Peyer's patch (tissue), 4 donors: ENCODE data around the gene CLMP.

Source experiments
- POLR2A ChIP-seq, 2 donors: fragments of 450-650 bp; IDR thresholded peaks; one replicate each; pipeline ENCODE4 v1.5.1; 2017; ENCODE audit warnings: antibody characterized with exemption in 2 of 2, mild to moderate bottlenecking in 2 of 2, moderate library complexity in 2 of 2
- TF ChIP-seq, protein P1 (sequence below), 6 experiments: fragments of 450-650 bp in 4 of 6; fragments of 200-600 bp in 2 of 6; sonication (generic) in 1 of 6; IDR thresholded peaks; one replicate each; pipeline ENCODE4 v1.5.1; 2017 to 2019; ENCODE audit warnings: antibody characterized with exemption in 6 of 6, mild to moderate bottlenecking in 3 of 6, moderate library complexity in 1 of 6

DNA sequence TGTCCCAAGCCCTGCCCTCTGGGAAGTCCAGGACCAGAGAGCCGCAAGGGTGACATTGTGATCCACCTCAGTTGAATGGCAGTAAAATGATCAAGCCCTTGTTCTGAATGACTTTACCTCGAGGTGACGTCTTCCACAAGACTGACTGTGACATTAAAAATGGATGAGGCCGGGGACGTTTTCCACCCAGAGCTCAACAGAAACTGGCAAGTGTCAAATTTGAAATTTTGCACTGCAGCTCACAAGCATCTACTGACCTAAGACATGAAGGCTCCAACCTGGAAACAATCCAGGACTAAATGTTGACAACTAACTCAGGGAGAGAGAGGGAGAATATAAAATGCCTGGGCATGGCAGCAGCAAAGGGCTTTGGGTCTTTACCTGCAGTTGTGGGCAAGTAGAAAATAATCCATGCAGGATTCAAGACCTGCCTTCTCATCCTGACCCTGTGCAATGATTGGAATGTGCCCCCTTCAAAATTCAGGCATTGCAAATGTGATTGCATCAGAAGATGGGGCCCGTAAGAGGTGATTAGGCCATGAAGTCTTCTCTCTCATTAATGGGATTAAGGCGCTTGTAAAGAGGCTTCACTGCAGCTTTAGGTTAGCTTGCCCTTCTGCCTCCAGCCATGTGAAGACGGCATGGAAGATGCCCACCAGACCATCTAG, 33.6 kb upstream of the CLMP start:
- TF ChIP-seq, protein P1, sequence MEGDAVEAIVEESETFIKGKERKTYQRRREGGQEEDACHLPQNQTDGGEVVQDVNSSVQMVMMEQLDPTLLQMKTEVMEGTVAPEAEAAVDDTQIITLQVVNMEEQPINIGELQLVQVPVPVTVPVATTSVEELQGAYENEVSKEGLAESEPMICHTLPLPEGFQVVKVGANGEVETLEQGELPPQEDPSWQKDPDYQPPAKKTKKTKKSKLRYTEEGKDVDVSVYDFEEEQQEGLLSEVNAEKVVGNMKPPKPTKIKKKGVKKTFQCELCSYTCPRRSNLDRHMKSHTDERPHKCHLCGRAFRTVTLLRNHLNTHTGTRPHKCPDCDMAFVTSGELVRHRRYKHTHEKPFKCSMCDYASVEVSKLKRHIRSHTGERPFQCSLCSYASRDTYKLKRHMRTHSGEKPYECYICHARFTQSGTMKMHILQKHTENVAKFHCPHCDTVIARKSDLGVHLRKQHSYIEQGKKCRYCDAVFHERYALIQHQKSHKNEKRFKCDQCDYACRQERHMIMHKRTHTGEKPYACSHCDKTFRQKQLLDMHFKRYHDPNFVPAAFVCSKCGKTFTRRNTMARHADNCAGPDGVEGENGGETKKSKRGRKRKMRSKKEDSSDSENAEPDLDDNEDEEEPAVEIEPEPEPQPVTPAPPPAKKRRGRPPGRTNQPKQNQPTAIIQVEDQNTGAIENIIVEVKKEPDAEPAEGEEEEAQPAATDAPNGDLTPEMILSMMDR (IDR thresholded peaks at IDR 0.05): no peak
- TF ChIP-seq POLR2A (IDR thresholded peaks at IDR 0.05): no peak
